Ovary (tissue), 3 donors: ENCODE data around the gene EXOC6B.

Experiments used
- CTCF ChIP-seq, 3 donors: fragments of 450-650 bp in 2 of 3; fragments of 200-600 bp in 1 of 3; IDR thresholded peaks; one replicate each; pipeline versions ENCODE4 v1.5.1 to v1.8.0; 2016 to 2022; ENCODE audit warnings: antibody characterized with exemption in 3 of 3, mild to moderate bottlenecking in 1 of 3
- EP300 ChIP-seq: sonication (generic); formaldehyde crosslinking; IDR thresholded peaks from one replicate; pipeline ENCODE4 v1.6.1; 2017; ENCODE audit warnings: antibody characterized with exemption
- donor health status: DM: no; HTN: no; CAD: no.

- TF ChIP-seq CTCF (IDR thresholded peaks at IDR 0.05) (no peak), EP300 (no peak)
Observed at GRCh38 chr2:72176281-72176680, 649.6 kb downstream of the EXOC6B start.
